Heart left ventricle (tissue), 13 donors: ENCODE results near the gene SLC16A10.

Source experiments
- CTCF ChIP-seq, 12 donors: fragments of 200-600 bp; sonication (generic) in 4 of 12; IDR thresholded peaks; one replicate each; pipeline versions ENCODE4 v1.5.0 to v1.8.0; 2018 to 2022; ENCODE audit warnings: antibody characterized with exemption in 12 of 12, mild to moderate bottlenecking in 5 of 12
- POLR2A ChIP-seq, 2 donors: fragments of 450-650 bp; IDR thresholded peaks; one replicate each; pipeline ENCODE4 v1.6.1; 2017; ENCODE audit warnings: antibody characterized with exemption in 2 of 2, mild to moderate bottlenecking in 2 of 2, moderate library complexity in 2 of 2
- donor health status: ischemic (EF 13 %, LVEDD 7.1; RV severe dilation, severe dysfunction).
- donor health status: DM: no; HTN: yes; CAD: no.
- donor health status: DM: no; HTN: no; CAD: no.
- donor health status: ischemic (EF 25% LVEDD 6.9; RV normal size, moderate dysfunction).
- donor health status: ischemic (EF 25% LVEDD 5.7; RV mildly dilated, moderate dysfunction).
- donor health status: ischemic (EF 35%, LVEDD 5.7; RV mildly dilated, moderate dysfunction).
- donor health status: nonischemic (EF 11% LVEDD 7.7; RV severe dilation, severe dysfunction).
- donor health status: DM: yes; HTN: yes; CAD: no.
- donor health status: PGD.
- donor health status: ischemic (EF 29% LVEDD 5.4; RV normal size, mild dysfunction).
- donor health status: nonischemic (EF 23%, LVEDD 6.1; RV moderate dilation, normal function).

GRCh38 chr6:111278731-111279130, 191.4 kb downstream of the SLC16A10 start:
- TF ChIP-seq POLR2A (IDR thresholded peaks at IDR 0.05) (no peak), CTCF (IDR thresholded peaks at IDR 0.05) (no peak)
